ENCODE results near the gene FOXN1. TPM values are rescaled to one million over a fixed set of nuclear protein-coding genes. Genes with fewer than 3 reads are reported as not detected.

The FOXN1 gene
- total RNA-seq, 1 donor from 2014 or later, result 0.07 TPM

DNA sequence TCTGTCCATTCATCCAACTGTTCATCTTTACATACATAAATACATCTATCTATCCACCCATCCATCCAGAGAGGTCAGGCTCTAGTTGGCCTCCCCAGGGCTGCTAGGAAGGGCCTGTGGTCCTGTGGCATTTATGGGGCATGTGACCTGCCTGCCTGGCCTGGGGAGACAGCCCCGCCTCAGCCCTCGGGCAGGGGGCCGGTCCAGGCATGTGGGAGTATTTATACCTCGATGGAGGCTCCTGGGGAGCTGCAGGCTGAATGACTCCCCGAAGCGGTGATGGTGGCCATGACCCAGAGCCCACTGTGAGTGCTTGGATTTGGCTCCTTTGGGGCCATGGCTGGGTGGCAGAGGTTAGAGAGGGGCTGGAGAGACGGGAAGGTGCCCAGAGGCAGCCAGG, 7.3 kb downstream of the FOXN1 start:
- peaks cover 4% of the 10 kb centered on the region for H3K9me3 Mint-ChIP-seq (ENCODE audit: low read depth)
- H3K36me3 Mint-ChIP-seq (ENCODE audit: insufficient read depth), result no peaks in the 10 kb centered on the region
- peaks cover 2% of the 10 kb centered on the region for H3K4me1 Mint-ChIP-seq (ENCODE audit: low read depth)
- H3K27ac Mint-ChIP-seq, result no peak overlapping the region
- DNase-seq (ENCODE audit: low spot score, unreplicated experiment), result no peak
- TF ChIP-seq, protein P1, sequence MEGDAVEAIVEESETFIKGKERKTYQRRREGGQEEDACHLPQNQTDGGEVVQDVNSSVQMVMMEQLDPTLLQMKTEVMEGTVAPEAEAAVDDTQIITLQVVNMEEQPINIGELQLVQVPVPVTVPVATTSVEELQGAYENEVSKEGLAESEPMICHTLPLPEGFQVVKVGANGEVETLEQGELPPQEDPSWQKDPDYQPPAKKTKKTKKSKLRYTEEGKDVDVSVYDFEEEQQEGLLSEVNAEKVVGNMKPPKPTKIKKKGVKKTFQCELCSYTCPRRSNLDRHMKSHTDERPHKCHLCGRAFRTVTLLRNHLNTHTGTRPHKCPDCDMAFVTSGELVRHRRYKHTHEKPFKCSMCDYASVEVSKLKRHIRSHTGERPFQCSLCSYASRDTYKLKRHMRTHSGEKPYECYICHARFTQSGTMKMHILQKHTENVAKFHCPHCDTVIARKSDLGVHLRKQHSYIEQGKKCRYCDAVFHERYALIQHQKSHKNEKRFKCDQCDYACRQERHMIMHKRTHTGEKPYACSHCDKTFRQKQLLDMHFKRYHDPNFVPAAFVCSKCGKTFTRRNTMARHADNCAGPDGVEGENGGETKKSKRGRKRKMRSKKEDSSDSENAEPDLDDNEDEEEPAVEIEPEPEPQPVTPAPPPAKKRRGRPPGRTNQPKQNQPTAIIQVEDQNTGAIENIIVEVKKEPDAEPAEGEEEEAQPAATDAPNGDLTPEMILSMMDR (IDR thresholded peaks at IDR 0.05; ENCODE audit: unreplicated experiment), result no peak
- H3K4me3 Mint-ChIP-seq (ENCODE audit: low read depth), result no peak overlapping the region
- H3K27me3 Mint-ChIP-seq, result peaks cover 34% of the 10 kb centered on the region

DNA sequence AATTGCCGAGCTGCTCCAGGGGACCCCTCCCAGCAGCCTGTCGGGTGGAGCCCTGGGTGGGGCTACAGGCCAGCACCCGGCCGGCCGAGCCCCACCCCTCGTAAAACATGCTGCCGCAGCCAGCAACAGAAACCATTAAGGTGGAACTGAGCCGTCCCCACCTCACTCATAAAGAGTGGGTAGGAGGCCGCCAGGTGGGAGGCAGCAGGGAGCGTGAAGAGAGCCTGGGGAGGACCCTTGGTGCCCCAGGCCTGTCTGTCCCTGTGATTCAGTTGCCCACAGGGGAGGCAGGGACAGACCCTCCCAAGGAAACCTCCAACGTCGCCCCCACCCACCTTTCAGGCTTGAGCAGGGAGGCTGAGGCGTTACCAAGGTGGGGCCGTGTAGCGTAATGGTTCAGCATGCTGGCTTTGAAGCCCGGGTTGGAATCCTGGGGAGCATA, 8.4 kb downstream of the FOXN1 start:
- no peak overlapping the region for H3K4me3 Mint-ChIP-seq (ENCODE audit: low read depth)
- H3K4me1 Mint-ChIP-seq (ENCODE audit: low read depth), result peaks cover 2% of the 10 kb centered on the region
- TF ChIP-seq, protein P1 (IDR thresholded peaks at IDR 0.05; ENCODE audit: unreplicated experiment), result no peak
- peaks cover 31% of the 10 kb centered on the region for H3K27me3 Mint-ChIP-seq
- peaks cover 4% of the 10 kb centered on the region for H3K9me3 Mint-ChIP-seq (ENCODE audit: low read depth)
- no peak overlapping the region for H3K27ac Mint-ChIP-seq
- DNase-seq (ENCODE audit: low spot score, unreplicated experiment), result no peak
- H3K36me3 Mint-ChIP-seq (ENCODE audit: insufficient read depth), result no peaks in the 10 kb centered on the region

- Mint-ChIP-seq H3K4me3 (ENCODE audit: low read depth) (no peak overlapping the region), H3K9me3 (ENCODE audit: low read depth) (peaks cover 4% of the 10 kb centered on the region), H3K4me1 (ENCODE audit: low read depth) (peaks cover 2% of the 10 kb centered on the region), H3K36me3 (ENCODE audit: insufficient read depth) (no peaks in the 10 kb centered on the region), H3K27me3 (peaks cover 23% of the 10 kb centered on the region), H3K27ac (peak overlapping the region; percentile 24)
- DNase-seq (ENCODE audit: low spot score, unreplicated experiment), result no peak
- TF ChIP-seq, protein P1 (IDR thresholded peaks at IDR 0.05; ENCODE audit: unreplicated experiment), result no peak
These were observed 9.4 kb downstream of the FOXN1 start for GRCh38 chr17:28515518-28515917.

GRCh38 chr17:28518132-28518531, 12.0 kb downstream of the FOXN1 start:
- no peak for DNase-seq (ENCODE audit: low spot score, unreplicated experiment)
- no peaks in the 10 kb centered on the region for H3K36me3 Mint-ChIP-seq (ENCODE audit: insufficient read depth)
- H3K9me3 Mint-ChIP-seq (ENCODE audit: low read depth), result peaks cover 4% of the 10 kb centered on the region
- no peak overlapping the region for H3K4me3 Mint-ChIP-seq (ENCODE audit: low read depth)
- H3K27ac Mint-ChIP-seq, result no peak overlapping the region
- TF ChIP-seq, protein P1 (IDR thresholded peaks at IDR 0.05; ENCODE audit: unreplicated experiment), result no peak
- peaks cover 2% of the 10 kb centered on the region for H3K4me1 Mint-ChIP-seq (ENCODE audit: low read depth)
- peaks cover 23% of the 10 kb centered on the region for H3K27me3 Mint-ChIP-seq

DNA sequence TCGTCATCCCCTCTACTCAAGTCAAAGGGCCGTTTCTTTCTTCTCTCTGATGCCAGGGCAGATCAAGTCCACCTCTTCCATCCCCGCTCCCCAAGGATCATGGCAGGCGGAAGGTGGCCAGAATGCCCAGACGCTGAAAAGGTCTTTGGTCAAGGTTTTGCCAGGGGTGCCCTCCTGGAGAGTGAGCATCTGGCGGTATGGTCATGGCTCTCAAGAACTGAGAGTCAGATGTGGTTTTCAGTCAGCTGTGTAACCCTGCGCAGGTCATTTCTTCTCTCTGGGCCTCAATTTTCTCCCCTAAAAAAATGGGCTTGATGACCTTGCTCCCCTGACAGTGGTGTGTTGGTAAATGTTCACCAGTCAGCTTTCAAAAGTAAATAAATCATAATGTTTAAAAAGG, 12.4 kb downstream of the FOXN1 start:
- H3K27ac Mint-ChIP-seq, result no peak overlapping the region
- H3K36me3 Mint-ChIP-seq (ENCODE audit: insufficient read depth), result no peaks in the 10 kb centered on the region
- peaks cover 2% of the 10 kb centered on the region for H3K4me1 Mint-ChIP-seq (ENCODE audit: low read depth)
- H3K27me3 Mint-ChIP-seq, result peaks cover 19% of the 10 kb centered on the region
- peaks cover 4% of the 10 kb centered on the region for H3K9me3 Mint-ChIP-seq (ENCODE audit: low read depth)
- TF ChIP-seq, protein P1 (IDR thresholded peaks at IDR 0.05; ENCODE audit: unreplicated experiment), result no peak
- no peak overlapping the region for H3K4me3 Mint-ChIP-seq (ENCODE audit: low read depth)
- DNase-seq (ENCODE audit: low spot score, unreplicated experiment), result no peak

Data from progenitor cell of endocrine pancreas (in vitro differentiated cells).